ENCODE data around the gene SAMD4A. TPM values are rescaled to one million over a fixed set of nuclear protein-coding genes. Genes with fewer than 3 reads are reported as not detected.
A peak's percentile ranks its signal among the peaks of the same experiment; 100 is the strongest.

The SAMD4A gene
- total and polyA plus RNA-seq, 2 of the 4 experiments (the other 2 are of a cell fraction) = 22.9 to 38.2 TPM

- intact Hi-C loops (cut with micrococcal nuclease) = loop anchor here (5.0 kb wide), 1 partner anchor 143 kb away; no protein-coding TSS in a partner anchor
- Histone ChIP-seq H3K4me2 (ENCODE audit: low read depth, low read length) (no peak overlapping the region), H3K23ac (ENCODE audit: low read depth, low read length) (no peak overlapping the region), H3K18ac (ENCODE audit: low read depth, low read length) (no peak overlapping the region), H3K9me3 (ENCODE audit: control insufficient read depth, insufficient read depth, low read length) (no peaks in the 10 kb centered on the region), H3K36me3 (ENCODE audit: control insufficient read depth, insufficient read depth, low read length) (peaks cover 50% of the 10 kb centered on the region), H4K20me1 (ENCODE audit: insufficient read depth, low read length) (peaks cover 4% of the 10 kb centered on the region; the same call in 1 of the 2 replicates), H3K14ac (replicated peaks; ENCODE audit: low read depth, low read length) (no peak overlapping the region), H2AK9ac (replicated peaks; ENCODE audit: low read depth, low read length, poor library complexity) (no peak overlapping the region), H3K79me1 (ENCODE audit: low read depth in 1 of 2, low read length in 2 of 2) (peaks cover 19 to 76% of the 10 kb centered on the region in 2 experiments), H4K91ac (ENCODE audit: insufficient read depth, low read depth, low read length) (no peak overlapping the region), H2BK15ac (ENCODE audit: low read depth, low read length) (no peak overlapping the region), H3K4me3 (ENCODE audit: insufficient read depth, low read depth, low read length) (no peak overlapping the region), H2AK5ac (ENCODE audit: low read depth, low read length) (0 out of 2 replicates have a peak overlapping the region, but pooled peaks have one; percentile 4), H4K8ac (ENCODE audit: low read depth in 2 of 2, low read length in 2 of 2) (no peak overlapping the region), H3K27me3 (ENCODE audit: control insufficient read depth, insufficient read depth, low read length) (no peaks in the 10 kb centered on the region), H2BK20ac (ENCODE audit: low read depth, low read length) (no peak overlapping the region), H2AFZ (replicated peaks; ENCODE audit: low read length, poor library complexity) (no peak overlapping the region), H3K4ac (ENCODE audit: low read depth, low read length) (no peak overlapping the region), H3K9me1 (ENCODE audit: insufficient read depth, low read length) (peaks cover 11% of the 10 kb centered on the region), H3K9ac (ENCODE audit: low read depth, low read length) (no peak overlapping the region), H4K5ac (ENCODE audit: low read depth, low read length) (no peak overlapping the region), H3K4me1 (ENCODE audit: control insufficient read depth, insufficient read depth, low read length) (peaks cover 15% of the 10 kb centered on the region), H2BK5ac (ENCODE audit: low read depth, low read length, poor library complexity, severe bottlenecking) (no peak overlapping the region), H2BK120ac (ENCODE audit: low read depth, low read length) (no peak overlapping the region), H3K56ac (ENCODE audit: extremely low read depth, insufficient read depth, low read length) (no peak overlapping the region), H3K27ac (ENCODE audit: insufficient read depth, low read length) (no peak overlapping the region)
- DNase-seq = no peak
- ChIA-PET POLR2A (ENCODE audit: unreplicated experiment) (no interaction called here), CTCF (interaction anchor here (1.1 kb wide), 1 partner anchor 206 kb away, joined by 3 read pairs; no protein-coding TSS in a partner anchor)
- dilution Hi-C loops (cut with HindIII; ENCODE audit: low sequenced_read_pairs, unreplicated experiment) = no loop called here
- no TSS peak for BruUV-seq (replicated peaks)
- WGBS, 2 experiments (ENCODE audit: extremely low coverage in 2 of 2, insufficient read length in 1 of 2) = 97% methylated on average over 5 of the region's 14 CpGs; no CpG with 5 or more reads in 1 of the 2 experiments
- TF ChIP-seq MAFK (IDR thresholded peaks at IDR 0.05; ENCODE audit: low read depth, low read length) (no peak), BHLHE40 (IDR thresholded peaks at IDR 0.05; ENCODE audit: low read depth, low read length) (no peak), FOS (IDR thresholded peaks at IDR 0.05; ENCODE audit: low read depth, low read length) (no peak), ELK1 (IDR thresholded peaks at IDR 0.05; ENCODE audit: borderline replicate concordance, low read depth, low read length) (no peak), RAD21 (IDR thresholded peaks at IDR 0.05; ENCODE audit: low read length) (no peak)
- in situ Hi-C loops (cut with MboI; ENCODE audit: low sequenced_read_pairs) = loop anchor here (5.0 kb wide), 2 partner anchors 83 to 203 kb away; partner anchors contain the start of gene SAMD4A
- no peak for ATAC-seq (ENCODE audit: low read depth)
Observed at GRCh38 chr14:54769951-54770863, 203.3 kb downstream of the SAMD4A start.
